Middle frontal gyrus (tissue), 1 donor: ENCODE results near the gene PRR5L.
"Not testable (repeated sequence)": the region's sequence is repeated elsewhere in the genome, so short reads cannot be mapped to it uniquely, and the experiment has no call there.

Experiments used
- DNase-seq: peaks from one replicate; pipeline ENCODE4 v3.0.0-alpha.2; 2015; ENCODE audit warnings: low spot score; ENCODE audit errors: extremely low spot score

Gene PRR5L

GRCh38 chr11:36280531-36280930 is 15.6 kb upstream of the PRR5L start:
- DNase-seq = no peak

- DNase-seq = no peak
Measured at GRCh38 chr11:36281850-36282249, 14.2 kb upstream of the PRR5L start.

- DNase-seq = no peak
Measured at GRCh38 chr11:36282926-36283325, 13.2 kb upstream of the PRR5L start.

- DNase-seq = no peak
Measured at GRCh38 chr11:36288442-36289225, 7.5 kb upstream of the PRR5L start.

GRCh38 chr11:36289226-36289852 is 6.7 kb upstream of the PRR5L start, which contains the start of gene COMMD9:
Gene COMMD9 (minus strand): TSS chr11:36289424. CDS start chr11:36289412, 12 bp downstream.
- peak; percentile 91 for DNase-seq

GRCh38 chr11:36292311-36292722 is 3.8 kb upstream of the PRR5L start:
- no peak for DNase-seq

- no peak for DNase-seq
Measured at GRCh38 chr11:36296884-36297543, 926 bp downstream of the PRR5L start.

GRCh38 chr11:36300650-36301049 is 4.6 kb downstream of the PRR5L start:
- DNase-seq = no peak

- no peak for DNase-seq
Measured at GRCh38 chr11:36304351-36304750, 8.3 kb downstream of the PRR5L start.

GRCh38 chr11:36305047-36305446 is 9.0 kb downstream of the PRR5L start:
- DNase-seq = no peak

- DNase-seq = no peak
Measured at GRCh38 chr11:36306888-36307287, 10.8 kb downstream of the PRR5L start.

GRCh38 chr11:36308577-36308976 is 12.5 kb downstream of the PRR5L start:
- no peak for DNase-seq

GRCh38 chr11:36309779-36310178 is 13.7 kb downstream of the PRR5L start:
- no peak for DNase-seq

GRCh38 chr11:36311926-36312595 is 16.0 kb downstream of the PRR5L start:
- DNase-seq = no peak

- DNase-seq = no peak
Measured at GRCh38 chr11:36312611-36313472, 16.8 kb downstream of the PRR5L start.

GRCh38 chr11:36313750-36314433 is 17.8 kb downstream of the PRR5L start:
- DNase-seq = no peak

GRCh38 chr11:36314434-36314767 is 18.3 kb downstream of the PRR5L start:
- no peak for DNase-seq

GRCh38 chr11:36316049-36316448 is 20.0 kb downstream of the PRR5L start:
- DNase-seq = no peak

GRCh38 chr11:36317992-36318391 is 21.9 kb downstream of the PRR5L start:
- no peak for DNase-seq

GRCh38 chr11:36324956-36325355 is 28.9 kb downstream of the PRR5L start:
- DNase-seq = not testable (repeated sequence)
